ENCODE measurements around the gene ACKR3.

- TF ChIP-seq POLR2AphosphoS5 (IDR thresholded peaks at IDR 0.05; ENCODE audit: low read depth, low read length) (no peak), TAF1 (IDR thresholded peaks at IDR 0.05; ENCODE audit: borderline replicate concordance, low read depth, low read length) (no peak), POLR2A (IDR thresholded peaks at IDR 0.05; ENCODE audit: low read depth, low read length) (no peak)
Observed at GRCh38 chr2:236618370-236618769, 48.7 kb downstream of the ACKR3 start.
